ENCODE results near the gene ZNF787. TPM values are rescaled to one million over a fixed set of nuclear protein-coding genes. Genes with fewer than 3 reads are reported as not detected.
"Not testable (repeated sequence)": the region's sequence is repeated elsewhere in the genome, so short reads cannot be mapped to it uniquely, and the experiment has no call there.

Gene ZNF787
- total and polyA plus RNA-seq, 10 donors = 16.6 to 53.8 (median 30.9) TPM

GRCh38 chr19:56152644-56153043, 31.5 kb upstream of the ZNF787 start:
- 78 to 91% (median 86%) methylated on average over 2 of the region's 2 CpGs for WGBS, 5 donors

DNA sequence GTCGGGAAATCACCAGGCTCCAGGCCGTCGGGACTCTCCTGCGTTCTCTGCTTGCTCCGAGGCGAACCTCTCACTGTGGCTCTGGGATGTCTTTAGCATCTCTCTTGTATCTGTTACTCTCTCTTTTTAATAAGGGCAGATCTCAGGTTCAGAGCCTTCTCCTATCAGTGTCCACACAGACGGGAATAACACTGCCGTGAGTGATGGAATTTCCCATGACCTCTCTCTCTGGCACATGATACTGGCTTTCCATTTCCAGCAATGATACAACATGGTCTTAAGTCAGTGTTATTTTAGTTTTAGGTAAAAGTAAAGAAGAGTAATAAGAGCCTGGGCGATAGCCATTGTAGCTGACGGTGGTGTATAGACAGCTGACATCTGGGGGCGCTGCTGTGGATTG, 29.3 kb upstream of the ZNF787 start:
- Histone ChIP-seq H3K9me3 (no peaks in the 10 kb centered on the region), H3K4me3 (no peak overlapping the region), H3K4me1 (peaks cover 0 to 7% (median 0%) of the 10 kb centered on the region in 6 donors), H3K27ac (no peak overlapping the region), H3K27me3 (replicated peaks in 1 of 7) (no peaks in the 10 kb centered on the region), H3K36me3 (peaks cover 0 to 73% (median 28%) of the 10 kb centered on the region in 6 donors)
- DNase-seq = no peak
- 92 to 97% (median 94%) methylated on average over 11 of the region's 11 CpGs for WGBS, 5 donors
- TF ChIP-seq POLR2AphosphoS5 (IDR thresholded peaks at IDR 0.05) (no peak), POLR2A (IDR thresholded peaks at IDR 0.05) (no peak), CTCF (IDR thresholded peaks at IDR 0.05 in 8 of 11, conservative IDR thresholded peaks at IDR 0.05 in 3 of 11) (no peak)
- intact Hi-C loops (cut with DNase I; ENCODE audit: low total_unique reads) = no loop called here

More at GRCh38 chr19:56152644-56153043, 31.5 kb upstream of the ZNF787 start:
- H3K36me3 ChIP-seq = peaks cover 0 to 73% (median 21%) of the 10 kb centered on the region in 6 donors
- peaks cover 0 to 13% (median 0%) of the 10 kb centered on the region in 6 donors for H3K4me1 ChIP-seq
- no peak for TF ChIP-seq POLR2A (IDR thresholded peaks at IDR 0.05)
- TF ChIP-seq CTCF (IDR thresholded peaks at IDR 0.05 in 8 of 11, conservative IDR thresholded peaks at IDR 0.05 in 3 of 11) = no peak
- no peak for TF ChIP-seq POLR2AphosphoS5 (IDR thresholded peaks at IDR 0.05)
- no peaks in the 10 kb centered on the region for H3K9me3 ChIP-seq
- no peak for DNase-seq
- H3K4me3 ChIP-seq = no peak overlapping the region
- H3K27ac ChIP-seq = no peak overlapping the region
- intact Hi-C loops (cut with DNase I; ENCODE audit: low total_unique reads) = no loop called here
- H3K27me3 ChIP-seq (replicated peaks in 1 of 7) = no peaks in the 10 kb centered on the region

GRCh38 chr19:56149656-56150038, 28.6 kb upstream of the ZNF787 start:
- TF ChIP-seq POLR2AphosphoS5 (IDR thresholded peaks at IDR 0.05) (no peak), POLR2A (IDR thresholded peaks at IDR 0.05) (no peak), CTCF (IDR thresholded peaks at IDR 0.05 in 8 of 11, conservative IDR thresholded peaks at IDR 0.05 in 3 of 11) (no peak)
- Histone ChIP-seq H3K4me3 (no peak overlapping the region), H3K27ac (no peak overlapping the region), H3K27me3 (replicated peaks in 1 of 7) (no peaks in the 10 kb centered on the region), H3K4me1 (peaks cover 0 to 7% (median 0%) of the 10 kb centered on the region in 6 donors), H3K9me3 (no peaks in the 10 kb centered on the region), H3K36me3 (peaks cover 0 to 71% (median 25%) of the 10 kb centered on the region in 6 donors)
- intact Hi-C loops (cut with DNase I; ENCODE audit: low total_unique reads) = no loop called here
- WGBS, 5 donors = 82 to 99% (median 95%) methylated on average over 5 of the region's 5 CpGs
- DNase-seq = no peak

- intact Hi-C loops (cut with DNase I; ENCODE audit: low total_unique reads); H3K27me3 ChIP-seq (replicated peaks in 1 of 7); H3K27ac ChIP-seq; H3K9me3 ChIP-seq; DNase-seq; H3K4me3 ChIP-seq: not testable (repeated sequence)
- peaks cover 0 to 11% (median 0%) of the 10 kb centered on the region in 6 donors for H3K4me1 ChIP-seq
- peaks cover 0 to 66% (median 25%) of the 10 kb centered on the region in 6 donors for H3K36me3 ChIP-seq
- 91 to 96% (median 93%) methylated on average over 12 of the region's 12 CpGs for WGBS, 5 donors
These were observed 28.0 kb upstream of the ZNF787 start for GRCh38 chr19:56148955-56149655.

Measured in spleen (tissue), 11 donors.